Lower leg skin (tissue), 4 donors: ENCODE data around the gene TWIST1. TPM values are rescaled to one million over a fixed set of nuclear protein-coding genes. Genes with fewer than 3 reads are reported as not detected.

Source experiments
- DNase-seq, 2 donors: peaks; one replicate each; pipeline ENCODE4 v3.0.0-alpha.2; 2019; ENCODE audit warnings: low spot score in 2 of 2
- H3K4me3 ChIP-seq: fragments of 200-600 bp; sonication (generic); 2 replicates; pipeline ENCODE4 v1.5.1; 2017; ENCODE audit warnings: mild to moderate bottlenecking, low read depth; ENCODE audit not compliant: poor library complexity, severe bottlenecking
- CTCF ChIP-seq, 3 donors: fragments of 450-650 bp; IDR thresholded peaks; one replicate each; pipeline ENCODE4 v1.5.1; 2016; ENCODE audit warnings: antibody characterized with exemption in 3 of 3, mild to moderate bottlenecking in 3 of 3, moderate library complexity in 2 of 3
- POLR2A ChIP-seq, 2 donors: fragments of 450-650 bp; IDR thresholded peaks; one replicate each; pipeline ENCODE4 v1.6.1; 2016 to 2017; ENCODE audit warnings: antibody characterized with exemption in 2 of 2, mild to moderate bottlenecking in 1 of 2, moderate library complexity in 1 of 2
- WGBS, 2 donors: methylation state at CpG; one replicate each; pipeline ENCODE4 v1.1.5; 2018; 5-methylcytosine and 5-hydroxymethylcytosine counted together
- intact Hi-C: fragments of 100-400 bp; cut with DNase I; formaldehyde crosslinking; loops from one replicate; pipeline ENCODE4 v1.15.0; 2023; ENCODE audit warnings: low total_unique reads
- total RNA-seq, 4 donors: library from RNA; depleted of rRNA; stranded (reverse); fragments of >200 nt; gene quantifications; one replicate each; pipeline ENCODE4 v1.1.0, GENCODE V29; 2016

The TWIST1 gene
- total RNA-seq, 4 donors from 2014 or later = 10.6 to 26.4 (median 19.7) TPM

DNA sequence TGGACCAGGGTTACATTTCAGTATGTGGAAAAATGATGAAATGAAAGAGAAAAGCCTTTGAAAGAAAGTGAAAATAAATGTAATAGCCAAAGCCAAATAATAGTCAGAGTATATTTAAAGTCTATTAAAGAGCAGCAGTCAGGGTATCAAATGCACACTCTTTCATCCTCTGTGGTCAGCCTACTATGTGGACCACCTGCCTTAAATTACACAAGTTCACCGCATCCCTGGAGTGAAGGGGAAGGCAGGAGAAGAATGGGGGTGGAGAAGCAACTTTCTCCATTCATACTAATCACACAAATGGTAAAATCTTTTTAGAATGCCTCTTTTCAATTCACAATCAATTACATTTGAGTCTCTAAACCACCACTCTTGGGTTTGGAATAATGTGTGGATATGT, 16.0 kb downstream of the TWIST1 start:
- TF ChIP-seq CTCF (IDR thresholded peaks at IDR 0.05) = no peak
- TF ChIP-seq POLR2A (IDR thresholded peaks at IDR 0.05) = no peak

GRCh38 chr7:19099924-19100323, 17.5 kb downstream of the TWIST1 start:
- no peak for DNase-seq
- 20 to 28% methylated on average over 2 of the region's 2 CpGs for WGBS, 2 donors
- H3K4me3 ChIP-seq = no peak overlapping the region
- intact Hi-C loops = loop anchor here (5.0 kb wide), 1 partner anchor 408 kb away; no protein-coding TSS in a partner anchor
- TF ChIP-seq CTCF (IDR thresholded peaks at IDR 0.05) = no peak
- no peak for TF ChIP-seq POLR2A (IDR thresholded peaks at IDR 0.05)

More for the DNA sequence above, 16.0 kb downstream of the TWIST1 start:
- no peak overlapping the region for H3K4me3 ChIP-seq
- DNase-seq = no peak
- intact Hi-C loops = no loop called here
- WGBS, 2 donors = 58 to 73% methylated on average over 1 of the region's 1 CpG

GRCh38 chr7:19099194-19099593, 18.2 kb downstream of the TWIST1 start:
- H3K4me3 ChIP-seq = no peak overlapping the region
- intact Hi-C loops = loop anchor here (5.0 kb wide), 1 partner anchor 407 kb away; no protein-coding TSS in a partner anchor
- no peak for DNase-seq
- TF ChIP-seq CTCF (IDR thresholded peaks at IDR 0.05) (no peak), POLR2A (IDR thresholded peaks at IDR 0.05) (no peak)
- WGBS, 2 donors = 46 to 50% methylated on average over 3 of the region's 3 CpGs

GRCh38 chr7:19098510-19098909, 18.9 kb downstream of the TWIST1 start:
- no peak for DNase-seq
- intact Hi-C loops = loop anchor here (5.0 kb wide), 1 partner anchor 406 kb away; no protein-coding TSS in a partner anchor
- 68 to 74% methylated on average over 1 of the region's 1 CpG for WGBS, 2 donors
- H3K4me3 ChIP-seq = no peak overlapping the region
- TF ChIP-seq CTCF (IDR thresholded peaks at IDR 0.05) (no peak), POLR2A (IDR thresholded peaks at IDR 0.05) (no peak)

- H3K4me3 ChIP-seq = no peak overlapping the region
- TF ChIP-seq CTCF (IDR thresholded peaks at IDR 0.05) (no peak), POLR2A (IDR thresholded peaks at IDR 0.05) (no peak)
- 59 to 60% methylated on average over 9 of the region's 9 CpGs for WGBS, 2 donors
- intact Hi-C loops = loop anchor here (5.0 kb wide), 1 partner anchor 405 kb away; no protein-coding TSS in a partner anchor
- DNase-seq = no peak
These were observed 20.0 kb downstream of the TWIST1 start for GRCh38 chr7:19097165-19098055.
